ENCODE data around the gene NCMAP. TPM values are rescaled to one million over a fixed set of nuclear protein-coding genes. Genes with fewer than 3 reads are reported as not detected.
A peak's percentile ranks its signal among the peaks of the same experiment; 100 is the strongest.

Gene NCMAP
- polyA plus RNA-seq, 2 of the 4 experiments (the other 2 are of a cell fraction): 0.13 to 1.7 TPM

DNA sequence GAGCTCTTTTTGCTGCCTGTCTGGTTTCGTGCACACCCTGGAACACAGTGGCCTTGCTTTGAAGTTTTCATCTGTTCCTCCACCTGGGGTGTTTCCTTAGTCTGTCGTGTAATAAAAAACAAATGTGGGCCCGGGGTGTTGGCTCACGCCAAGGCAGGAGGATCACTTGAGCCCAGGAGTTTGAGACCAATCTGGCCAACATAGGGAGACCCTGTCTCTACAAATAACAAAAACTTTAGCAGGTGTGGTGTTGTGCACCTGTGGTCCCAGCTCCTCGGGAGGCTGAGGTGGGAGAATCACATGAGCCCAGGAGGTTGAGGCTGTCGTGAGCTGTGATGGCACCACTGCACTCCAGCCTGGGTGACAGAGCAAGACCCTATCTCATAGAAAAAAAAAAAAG is 4.5 kb downstream of the NCMAP start:
- ATAC-seq: no peak
- DNase-seq (ENCODE audit: low read depth in 1 of 2, low spot score in 1 of 2): no peak
- Histone ChIP-seq H3K9me3 (no peaks in the 10 kb centered on the region), H3K4me2 (no peak overlapping the region), H3K27ac (peak overlapping the region; percentile 86 to 92; a peak in 5 of 6 replicates), H3K4me1 (peaks cover 59% of the 10 kb centered on the region), H3K4me3 (no peak overlapping the region)
- no peak for FAIRE-seq
- CTCF ChIA-PET: interaction anchor here (1.1 to 2.6 kb wide), 3 partner anchors 12 to 410 kb away, joined by 3 to 8 read pairs (median 3); no protein-coding TSS in a partner anchor
- POLR2A ChIA-PET: no interaction called here
- 89% methylated on average over 5 of the region's 6 CpGs for WGBS (ENCODE audit: missing lambda C conversion rate)
- TF ChIP-seq HOXB5 (CRISPR knock-in tag; IDR thresholded peaks at IDR 0.05) (no peak), RFX5 (IDR thresholded peaks at IDR 0.05) (no peak), CHD2 (IDR thresholded peaks at IDR 0.05; ENCODE audit: low read length, partially characterized antibody) (no peak), HOXB13 (CRISPR knock-in tag; IDR thresholded peaks at IDR 0.05; ENCODE audit: low read depth) (no peak), BHLHE40 (IDR thresholded peaks at IDR 0.05; ENCODE audit: low read depth, low read length) (no peak), TP53 (CRISPR knock-in tag; IDR thresholded peaks at IDR 0.05) (no peak), EHF (CRISPR knock-in tag; IDR thresholded peaks at IDR 0.05) (no peak), POLR2AphosphoS2 (conservative IDR thresholded peaks at IDR 0.05; ENCODE audit: low read length) (no peak)
- TF ChIP-seq, protein P1, sequence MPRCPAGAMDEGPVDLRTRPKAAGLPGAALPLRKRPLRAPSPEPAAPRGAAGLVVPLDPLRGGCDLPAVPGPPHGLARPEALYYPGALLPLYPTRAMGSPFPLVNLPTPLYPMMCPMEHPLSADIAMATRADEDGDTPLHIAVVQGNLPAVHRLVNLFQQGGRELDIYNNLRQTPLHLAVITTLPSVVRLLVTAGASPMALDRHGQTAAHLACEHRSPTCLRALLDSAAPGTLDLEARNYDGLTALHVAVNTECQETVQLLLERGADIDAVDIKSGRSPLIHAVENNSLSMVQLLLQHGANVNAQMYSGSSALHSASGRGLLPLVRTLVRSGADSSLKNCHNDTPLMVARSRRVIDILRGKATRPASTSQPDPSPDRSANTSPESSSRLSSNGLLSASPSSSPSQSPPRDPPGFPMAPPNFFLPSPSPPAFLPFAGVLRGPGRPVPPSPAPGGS (IDR thresholded peaks at IDR 0.05): no peak
- TF ChIP-seq, protein P2, sequence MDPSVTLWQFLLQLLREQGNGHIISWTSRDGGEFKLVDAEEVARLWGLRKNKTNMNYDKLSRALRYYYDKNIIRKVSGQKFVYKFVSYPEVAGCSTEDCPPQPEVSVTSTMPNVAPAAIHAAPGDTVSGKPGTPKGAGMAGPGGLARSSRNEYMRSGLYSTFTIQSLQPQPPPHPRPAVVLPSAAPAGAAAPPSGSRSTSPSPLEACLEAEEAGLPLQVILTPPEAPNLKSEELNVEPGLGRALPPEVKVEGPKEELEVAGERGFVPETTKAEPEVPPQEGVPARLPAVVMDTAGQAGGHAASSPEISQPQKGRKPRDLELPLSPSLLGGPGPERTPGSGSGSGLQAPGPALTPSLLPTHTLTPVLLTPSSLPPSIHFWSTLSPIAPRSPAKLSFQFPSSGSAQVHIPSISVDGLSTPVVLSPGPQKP (IDR thresholded peaks at IDR 0.05; ENCODE audit: low read depth, low read length): no peak
- TF ChIP-seq, protein P3, sequence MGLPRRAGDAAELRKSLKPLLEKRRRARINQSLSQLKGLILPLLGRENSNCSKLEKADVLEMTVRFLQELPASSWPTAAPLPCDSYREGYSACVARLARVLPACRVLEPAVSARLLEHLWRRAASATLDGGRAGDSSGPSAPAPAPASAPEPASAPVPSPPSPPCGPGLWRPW (IDR thresholded peaks at IDR 0.05): no peak
- TF ChIP-seq, protein P4, sequence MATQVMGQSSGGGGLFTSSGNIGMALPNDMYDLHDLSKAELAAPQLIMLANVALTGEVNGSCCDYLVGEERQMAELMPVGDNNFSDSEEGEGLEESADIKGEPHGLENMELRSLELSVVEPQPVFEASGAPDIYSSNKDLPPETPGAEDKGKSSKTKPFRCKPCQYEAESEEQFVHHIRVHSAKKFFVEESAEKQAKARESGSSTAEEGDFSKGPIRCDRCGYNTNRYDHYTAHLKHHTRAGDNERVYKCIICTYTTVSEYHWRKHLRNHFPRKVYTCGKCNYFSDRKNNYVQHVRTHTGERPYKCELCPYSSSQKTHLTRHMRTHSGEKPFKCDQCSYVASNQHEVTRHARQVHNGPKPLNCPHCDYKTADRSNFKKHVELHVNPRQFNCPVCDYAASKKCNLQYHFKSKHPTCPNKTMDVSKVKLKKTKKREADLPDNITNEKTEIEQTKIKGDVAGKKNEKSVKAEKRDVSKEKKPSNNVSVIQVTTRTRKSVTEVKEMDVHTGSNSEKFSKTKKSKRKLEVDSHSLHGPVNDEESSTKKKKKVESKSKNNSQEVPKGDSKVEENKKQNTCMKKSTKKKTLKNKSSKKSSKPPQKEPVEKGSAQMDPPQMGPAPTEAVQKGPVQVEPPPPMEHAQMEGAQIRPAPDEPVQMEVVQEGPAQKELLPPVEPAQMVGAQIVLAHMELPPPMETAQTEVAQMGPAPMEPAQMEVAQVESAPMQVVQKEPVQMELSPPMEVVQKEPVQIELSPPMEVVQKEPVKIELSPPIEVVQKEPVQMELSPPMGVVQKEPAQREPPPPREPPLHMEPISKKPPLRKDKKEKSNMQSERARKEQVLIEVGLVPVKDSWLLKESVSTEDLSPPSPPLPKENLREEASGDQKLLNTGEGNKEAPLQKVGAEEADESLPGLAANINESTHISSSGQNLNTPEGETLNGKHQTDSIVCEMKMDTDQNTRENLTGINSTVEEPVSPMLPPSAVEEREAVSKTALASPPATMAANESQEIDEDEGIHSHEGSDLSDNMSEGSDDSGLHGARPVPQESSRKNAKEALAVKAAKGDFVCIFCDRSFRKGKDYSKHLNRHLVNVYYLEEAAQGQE (IDR thresholded peaks at IDR 0.05): no peak

GRCh38 chr1:24562625-24563024 is 6.7 kb downstream of the NCMAP start:
- FAIRE-seq (no peak), ATAC-seq (no peak), DNase-seq (ENCODE audit: low read depth in 1 of 2, low spot score in 1 of 2) (peak in 1 of 2 experiments; percentile 30)
- POLR2A ChIA-PET: interaction anchor here (0.6 kb wide), 1 partner anchor 22 kb away, joined by 3 read pairs; no protein-coding TSS in a partner anchor
- Histone ChIP-seq H3K27ac (peak overlapping the region; percentile 44 to 84; a peak in 5 of 6 replicates), H3K4me3 (no peak overlapping the region), H3K4me2 (peak overlapping the region; percentile 60), H3K4me1 (peaks cover 74% of the 10 kb centered on the region), H3K9me3 (no peaks in the 10 kb centered on the region)
- TF ChIP-seq EP300 (IDR thresholded peaks at IDR 0.05) (0 out of 5 replicates have a peak, but pooled peaks of 1 of the 2 experiments have one; percentile 34), SMC3 (IDR thresholded peaks at IDR 0.05) (0 out of 3 replicates have a peak, but pooled peaks have one; percentile 6), JUN (IDR thresholded peaks at IDR 0.05) (peak in 1 of 2 experiments; percentile 36; a peak in 1 of 5 replicates), TP53 (CRISPR knock-in tag; IDR thresholded peaks at IDR 0.05) (no peak), GATA3 (IDR thresholded peaks at IDR 0.05; ENCODE audit: borderline replicate concordance) (no peak), MAFK (IDR thresholded peaks at IDR 0.05; ENCODE audit: partially characterized antibody) (no peak)
- CTCF ChIA-PET: interaction anchor here (0.6 to 4.4 kb wide), 4 partner anchors 20 to 72 kb away, joined by 3 to 14 read pairs (median 5); no protein-coding TSS in a partner anchor

DNA sequence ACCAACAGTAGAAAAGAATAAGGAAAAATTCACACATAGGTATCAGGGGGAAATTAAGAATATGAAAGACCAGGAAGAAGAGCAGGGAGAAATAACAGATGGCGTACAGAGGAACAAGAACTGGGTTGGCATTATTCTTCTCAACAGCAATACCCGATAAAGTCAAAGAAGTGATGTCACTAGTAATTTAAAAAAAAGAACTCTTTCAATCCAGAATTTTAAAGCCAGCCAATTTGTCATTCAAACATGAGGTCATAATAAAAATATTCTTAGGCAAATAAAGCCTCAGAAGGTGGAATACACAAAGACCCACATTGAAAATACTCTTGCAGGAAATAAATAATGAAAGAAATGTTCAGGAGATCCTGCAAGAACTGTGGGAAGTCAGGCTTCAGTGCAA is 8.8 kb downstream of the NCMAP start:
- H3K4me1 ChIP-seq: peaks cover 68% of the 10 kb centered on the region
- no peak for FAIRE-seq
- H3K4me2 ChIP-seq: peak overlapping the region; percentile 34; the same call in 2 of the 3 replicates
- POLR2A ChIA-PET: no interaction called here
- no peaks in the 10 kb centered on the region for H3K9me3 ChIP-seq
- no peak for ATAC-seq
- H3K4me3 ChIP-seq: no peak overlapping the region
- 70% methylated on average over 2 of the region's 2 CpGs for WGBS (ENCODE audit: missing lambda C conversion rate)
- CTCF ChIA-PET: interaction anchor here (0.8 to 4.4 kb wide), 2 partner anchors 22 to 72 kb away, joined by 3 to 14 read pairs; no protein-coding TSS in a partner anchor
- DNase-seq (ENCODE audit: low read depth in 1 of 2, low spot score in 1 of 2): no peak
- H3K27ac ChIP-seq: no peak overlapping the region
- TF ChIP-seq RAD21 (conservative IDR thresholded peaks at IDR 0.05 in 1 of 2, IDR thresholded peaks at IDR 0.05 in 1 of 2) (no peak), GATA3 (IDR thresholded peaks at IDR 0.05; ENCODE audit: borderline replicate concordance) (no peak), NFE2L2 (conservative IDR thresholded peaks at IDR 0.05; ENCODE audit: low read length) (no peak), MAX (IDR thresholded peaks at IDR 0.05) (no peak), EHMT2 (IDR thresholded peaks at IDR 0.05; ENCODE audit: low read depth) (no peak), JUNB (IDR thresholded peaks at IDR 0.05) (no peak), CBX2 (IDR thresholded peaks at IDR 0.05; ENCODE audit: borderline replicate concordance, low read depth) (no peak), KDM1A (IDR thresholded peaks at IDR 0.05; ENCODE audit: low read depth) (no peak), BHLHE40 (IDR thresholded peaks at IDR 0.05; ENCODE audit: low read depth, low read length) (no peak), EHF (CRISPR knock-in tag; IDR thresholded peaks at IDR 0.05) (no peak), POLR2AphosphoS2 (conservative IDR thresholded peaks at IDR 0.05; ENCODE audit: low read length) (no peak), JUN (IDR thresholded peaks at IDR 0.05) (no peak)
- TF ChIP-seq, protein P2 (IDR thresholded peaks at IDR 0.05; ENCODE audit: low read depth, low read length): no peak

Data from A549 (cell line).